H1 (cell line): ENCODE data around the gene IQCM. TPM values are rescaled to one million over a fixed set of nuclear protein-coding genes. Genes with fewer than 3 reads are reported as not detected.

ENCODE experiments used
- CTCF ChIA-PET: fragments of 300-600 bp; sonication (Branson Sonifier 250); formaldehyde crosslinking; loops from one replicate; lab custom pipeline; 2021; ENCODE audit not compliant: partially characterized antibody; lab: Charles Lee
- POLR2A ChIA-PET: fragments of 300-600 bp; sonication (Branson Sonifier 250); formaldehyde crosslinking; loops from one replicate; lab custom pipeline; 2021; ENCODE audit warnings: inconsistent platforms; ENCODE audit not compliant: partially characterized antibody; lab: Charles Lee
- DNase-seq, 2 experiments: peaks; one replicate each; pipeline versions ENCODE4 v3.0.0 to v3.0.0-alpha.2; 2010 to 2022; ENCODE audit warnings: low spot score in 2 of 2, low read depth in 1 of 2, mixed read lengths in 1 of 2
- FAIRE-seq: peaks from 2 replicates; lab custom pipeline; 2011; peaks lifted over from hg19 to GRCh38; lab: Jason Lieb, UNC
- H2AFZ ChIP-seq: 2 replicates; pipeline ENCODE4 v1.8.1; 2012; ENCODE audit warnings: low read length, inconsistent platforms
- H2AK5ac ChIP-seq: 2 replicates; pipeline ENCODE4 v1.6.1; 2013; ENCODE audit warnings: low read depth, low read length
- H2BK120ac ChIP-seq: replicated peaks from 2 replicates; pipeline ENCODE3; 2013; ENCODE audit warnings: low read depth, low read length, inconsistent platforms
- H2BK12ac ChIP-seq: 2 replicates; pipeline ENCODE4 v1.6.1; 2013; ENCODE audit warnings: low read depth, low read length
- H2BK15ac ChIP-seq: 2 replicates; pipeline ENCODE4 v1.6.1; 2013; ENCODE audit warnings: low read length
- H2BK20ac ChIP-seq: 2 replicates; pipeline ENCODE4 v1.6.1; 2013; ENCODE audit warnings: low read length
- H2BK5ac ChIP-seq: 2 replicates; pipeline ENCODE4 v1.6.1; 2013; ENCODE audit warnings: low read depth, low read length
- H3K14ac ChIP-seq: 2 replicates; pipeline ENCODE4 v1.6.1; 2013; ENCODE audit warnings: inconsistent platforms; ENCODE audit not compliant: insufficient read length
- H3K18ac ChIP-seq: 2 replicates; pipeline ENCODE4 v1.6.1; 2013; ENCODE audit warnings: low read length; ENCODE audit errors: extremely low read depth
- H3K23ac ChIP-seq: 2 replicates; pipeline ENCODE4 v1.6.1; 2013; ENCODE audit warnings: inconsistent platforms; ENCODE audit not compliant: insufficient read length
- H3K23me2 ChIP-seq: 2 replicates; pipeline ENCODE4 v1.6.1; 2013; ENCODE audit warnings: low read depth, low read length
- H3K27ac ChIP-seq: 2 replicates; pipeline ENCODE4 v1.6.1; 2011; ENCODE audit warnings: low read depth, low read length, inconsistent platforms
- H3K27me3 ChIP-seq, 4 experiments: replicated peaks in 1 of 4; 1 replicate in 1 of 4; 2 replicates in 3 of 4; pipeline versions ENCODE4 v1.6.1 to v1.8.1; 2011 to 2013; ENCODE audit warnings: low read length in 3 of 4, mild to moderate bottlenecking in 3 of 4, inconsistent platforms in 2 of 4, mixed read lengths in 2 of 4, moderate library complexity in 1 of 4; ENCODE audit not compliant: control insufficient read depth in 3 of 4, insufficient read depth in 3 of 4; ENCODE audit errors: extremely low read depth in 1 of 4
- H3K36me3 ChIP-seq, 4 experiments: 2 replicates each; pipeline versions ENCODE4 v1.6.1 to v1.8.1; 2011 to 2013; ENCODE audit warnings: mild to moderate bottlenecking in 4 of 4, low read length in 3 of 4, moderate library complexity in 2 of 4, control low read depth in 1 of 4, inconsistent platforms in 1 of 4; ENCODE audit not compliant: insufficient read depth in 4 of 4, control insufficient read depth in 2 of 4
- H3K4ac ChIP-seq: replicated peaks from 2 replicates; pipeline ENCODE3; 2013; ENCODE audit warnings: low read length, low read depth, mixed read lengths, inconsistent platforms; ENCODE audit not compliant: insufficient read length
- H3K4me1 ChIP-seq, 4 experiments: replicated peaks in 1 of 4; 1 replicate in 1 of 4; 2 replicates in 3 of 4; pipeline versions ENCODE4 v1.6.1 to v1.8.1; 2011 to 2013; ENCODE audit warnings: low read length in 3 of 4, inconsistent platforms in 2 of 4, mixed read lengths in 1 of 4; ENCODE audit not compliant: insufficient read depth in 4 of 4, control insufficient read depth in 3 of 4
- H3K4me2 ChIP-seq, 2 experiments: 2 replicates each; pipeline versions ENCODE4 v1.6.1 to v1.8.1; 2011 to 2013; ENCODE audit warnings: low read depth in 2 of 2, low read length in 2 of 2, control low read depth in 1 of 2, inconsistent platforms in 1 of 2, mild to moderate bottlenecking in 1 of 2; ENCODE audit not compliant: insufficient read depth in 1 of 2
- H3K4me3 ChIP-seq, 4 experiments: fragments of 200-600, 300-600 bp in 1 of 4; sonication (generic), shearing (Covaris generic), sonication (Bioruptor Twin) in 1 of 4; 2 replicates each; pipeline versions ENCODE4 v1.5.1 to v1.8.1; 2011 to 2016; ENCODE audit warnings: low read length in 4 of 4, low read depth in 3 of 4, control low read depth in 2 of 4, inconsistent platforms in 2 of 4, mild to moderate bottlenecking in 2 of 4, mixed read lengths in 1 of 4, moderate library complexity in 1 of 4; ENCODE audit not compliant: insufficient read depth in 2 of 4; ENCODE audit errors: extremely low read depth in 1 of 4
- H3K56ac ChIP-seq: replicated peaks from 2 replicates; pipeline ENCODE3; 2013; ENCODE audit warnings: low read depth, mild to moderate bottlenecking, mixed read lengths, low read length, inconsistent platforms; ENCODE audit not compliant: insufficient read length
- H3K79me1 ChIP-seq: 2 replicates; pipeline ENCODE4 v1.6.1; 2013; ENCODE audit warnings: low read depth, low read length, control low read depth
- H3K79me2 ChIP-seq, 2 experiments: 2 replicates each; pipeline versions ENCODE4 v1.6.1 to v1.8.1; 2012 to 2013; ENCODE audit warnings: low read length in 2 of 2, mild to moderate bottlenecking in 2 of 2, inconsistent platforms in 1 of 2; ENCODE audit not compliant: insufficient read depth in 2 of 2, control insufficient read depth in 1 of 2
- H3K9ac ChIP-seq, 4 experiments: replicated peaks in 1 of 4; 1 replicate in 1 of 4; 2 replicates in 3 of 4; pipeline versions ENCODE4 v1.6.1 to v1.8.1; 2011 to 2013; ENCODE audit warnings: low read depth in 3 of 4, low read length in 3 of 4, control low read depth in 2 of 4, mild to moderate bottlenecking in 2 of 4, moderate library complexity in 2 of 4, inconsistent platforms in 1 of 4; ENCODE audit errors: extremely low read depth in 1 of 4
- H3K9me3 ChIP-seq, 2 experiments: 2 replicates each; pipeline versions ENCODE4 v1.6.1 to v1.8.1; 2012 to 2013; ENCODE audit warnings: mild to moderate bottlenecking in 2 of 2, moderate library complexity in 2 of 2, control low read depth in 1 of 2, inconsistent platforms in 1 of 2, low read depth in 1 of 2, low read length in 1 of 2, mixed read lengths in 1 of 2; ENCODE audit not compliant: insufficient read depth in 2 of 2
- H4K20me1 ChIP-seq, 2 experiments: replicated peaks in 1 of 2; 2 replicates each; pipeline versions ENCODE3 to v1.8.1; 2011 to 2013; ENCODE audit warnings: inconsistent platforms in 2 of 2, low read length in 2 of 2, mild to moderate bottlenecking in 1 of 2; ENCODE audit not compliant: insufficient read depth in 2 of 2, control insufficient read depth in 1 of 2
- H4K5ac ChIP-seq: 2 replicates; pipeline ENCODE4 v1.6.1; 2013; ENCODE audit warnings: low read length, low read depth, mixed read lengths, inconsistent platforms; ENCODE audit not compliant: insufficient read length
- H4K8ac ChIP-seq: 2 replicates; pipeline ENCODE4 v1.8.0; 2013; ENCODE audit warnings: mild to moderate bottlenecking, moderate library complexity, low read length, inconsistent platforms; ENCODE audit not compliant: insufficient read depth; ENCODE audit errors: extremely low read depth
- H4K91ac ChIP-seq: replicated peaks from 2 replicates; pipeline ENCODE3; 2013; ENCODE audit warnings: low read length, mixed read lengths, inconsistent platforms; ENCODE audit not compliant: insufficient read length
- ATF2 ChIP-seq: IDR thresholded peaks from 2 replicates; pipeline ENCODE4 v1.6.1; 2012; ENCODE audit warnings: low read length, inconsistent platforms
- CTBP2 ChIP-seq: IDR thresholded peaks from 2 replicates; pipeline ENCODE4 v1.7.0; 2011; ENCODE audit warnings: borderline replicate concordance, mild to moderate bottlenecking, moderate library complexity, mixed read lengths, low read length; ENCODE audit not compliant: insufficient read depth, insufficient read length
- GABPA ChIP-seq: IDR thresholded peaks from 2 replicates; pipeline ENCODE4 v1.6.1; 2011; ENCODE audit warnings: mild to moderate bottlenecking, low read length, moderate library complexity, borderline replicate concordance; ENCODE audit not compliant: insufficient read depth
- JUN ChIP-seq: IDR thresholded peaks from 2 replicates; pipeline ENCODE4 v1.6.1; 2011; ENCODE audit warnings: low read depth, mild to moderate bottlenecking, improper control_type of control experiment, low read length
- JUND ChIP-seq: IDR thresholded peaks from 2 replicates; pipeline ENCODE4 v1.6.1; 2011; ENCODE audit warnings: mild to moderate bottlenecking, improper control_type of control experiment, low read length
- KDM1A ChIP-seq: fragments of 200-600, 300-600 bp; sonication (generic); IDR thresholded peaks from 2 replicates; pipeline ENCODE4 v1.7.1; 2016; ENCODE audit warnings: mild to moderate bottlenecking, low read length, borderline replicate concordance
- POLR2A ChIP-seq, 2 experiments: IDR thresholded peaks; 1 replicate in 1 of 2; 2 replicates in 1 of 2; pipeline ENCODE4 v1.6.1; 2011; ENCODE audit warnings: low read depth in 2 of 2, low read length in 2 of 2, mild to moderate bottlenecking in 2 of 2; ENCODE audit errors: control extremely low read depth in 1 of 2
- TCF12 ChIP-seq: IDR thresholded peaks from 2 replicates; pipeline ENCODE4 v1.6.1; 2011; ENCODE audit warnings: low read depth, mild to moderate bottlenecking, low read length
- WGBS, 2 experiments: shearing (Covaris generic) in 1 of 2; methylation state at CpG; one replicate each; pipeline versions ENCODE4 v1.1.6 to v1.1.7; 2013 to 2015; ENCODE audit warnings: low lambda C conversion rate in 2 of 2, mixed read lengths in 2 of 2, inconsistent platforms in 1 of 2, low coverage in 1 of 2, missing lambda C conversion rate in 1 of 2; ENCODE audit not compliant: insufficient replicate concordance in 2 of 2, insufficient coverage in 1 of 2, insufficient read length in 1 of 2; ENCODE audit errors: extremely low coverage in 1 of 2, missing lambda C conversion rate in 1 of 2; 5-methylcytosine and 5-hydroxymethylcytosine counted together
- polyA plus RNA-seq, 7 experiments: library from polyadenylated mRNA; depleted of rRNA in 3 of 7; stranded (reverse) in 5 of 7; unstranded in 2 of 7; fragments of >200 nt in 5 of 7; fragments of 200-250 nt in 2 of 7; gene quantifications; 1 replicate in 5 of 7; 2 replicates in 1 of 7; 4 replicates in 1 of 7; pipeline versions ENCODE4 v1.2.1 to v1.2.3, GENCODE V29; 2011 to 2013; ENCODE audit warnings: missing spikeins in 2 of 7, mixed read lengths in 2 of 7
- total RNA-seq: library from RNA; stranded (reverse); fragmentation: NEBNext Ultra II Directional; extraction: Animal tissue kit (Norgen Biotek cat#: 25700); gene quantifications from 2 replicates; pipeline ENCODE4 v1.2.1, GENCODE V29; 2021

The IQCM gene
- total and polyA plus RNA-seq, 2 of the 8 experiments (the other 6 are each of a cell fraction or from before 2014, with no cell fraction given), result not detected

- Histone ChIP-seq H3K27me3 (no peaks in the 10 kb centered on the region), H2AFZ (no peak overlapping the region), H3K23me2 (no peaks in the 10 kb centered on the region), H3K79me2 (no peaks in the 10 kb centered on the region), H4K5ac (no peak overlapping the region), H3K9ac (no peak overlapping the region), H3K79me1 (no peaks in the 10 kb centered on the region), H3K4me1 (no peaks in the 10 kb centered on the region), H4K8ac (no peak overlapping the region), H2BK120ac (no peak overlapping the region), H2BK12ac (no peak overlapping the region), H2BK15ac (no peak overlapping the region), H2BK20ac (no peak overlapping the region), H3K4ac (no peak overlapping the region), H4K91ac (no peak overlapping the region), H3K4me3 (no peak overlapping the region), H3K9me3 (no peaks in the 10 kb centered on the region; a peak in 1 of 4 replicates), H3K56ac (no peak overlapping the region), H2BK5ac (no peak overlapping the region), H3K23ac (no peak overlapping the region), H3K14ac (no peak overlapping the region), H3K27ac (no peak overlapping the region), H4K20me1 (no peaks in the 10 kb centered on the region), H2AK5ac (no peak overlapping the region), H3K18ac (no peak overlapping the region), H3K36me3 (no peaks in the 10 kb centered on the region), H3K4me2 (no peak overlapping the region)
- POLR2A ChIA-PET, result no interaction called here
- TF ChIP-seq JUN, result no peak
- TF ChIP-seq KDM1A, result no peak
- no peak for TF ChIP-seq TCF12
- no peak for TF ChIP-seq CTBP2
- TF ChIP-seq JUND, result no peak
- TF ChIP-seq GABPA, result no peak
- TF ChIP-seq ATF2, result no peak
- no peak for TF ChIP-seq POLR2A (IDR thresholded peaks at IDR 0.05; ENCODE audit: control extremely low read depth in 1 of 2, low read depth in 2 of 2, low read length in 2 of 2)
- FAIRE-seq (no peak), DNase-seq (no peak)
- CTCF ChIA-PET, result interaction anchor here (0.6 kb wide), 1 partner anchor 1952 kb away, joined by 3 read pairs; no protein-coding TSS in a partner anchor
- 88% methylated on average over 1 of the region's 1 CpG; no CpG with 5 or more reads in 1 of the 2 experiments for WGBS, 2 experiments
These were observed 26.0 kb upstream of the IQCM start for GRCh38 chr4:149841686-149842085.
